Smooth muscle cell (in vitro differentiated cells): ENCODE data around the gene ZSWIM6. TPM values are rescaled to one million over a fixed set of nuclear protein-coding genes. Genes with fewer than 3 reads are reported as not detected.
A peak's percentile ranks its signal among the peaks of the same experiment; 100 is the strongest.

ENCODE experiments used
- DNase-seq: peaks from one replicate; lab custom pipeline; 2025; ENCODE audit not compliant: unreplicated experiment; lab: John Stamatoyannopoulos, UW
- H2AFZ ChIP-seq: fragments of 200-600 bp; sonication (generic); 2 replicates; pipeline ENCODE4 v1.6.0; 2016; ENCODE audit warnings: antibody characterized with exemption, low read depth, mild to moderate bottlenecking
- H3F3A ChIP-seq: fragments of 200-600 bp; sonication (generic); 2 replicates; pipeline ENCODE4 v1.6.0; 2017; ENCODE audit warnings: antibody characterized with exemption, low read depth
- H3K27ac ChIP-seq: fragments of 200-600 bp; sonication (generic); 2 replicates; pipeline ENCODE4 v1.5.1; 2016; ENCODE audit warnings: low read depth, mild to moderate bottlenecking
- H3K27me3 ChIP-seq: fragments of 200-600 bp; sonication (generic); 2 replicates; pipeline ENCODE4 v1.6.1; 2016; ENCODE audit warnings: low read depth, mild to moderate bottlenecking
- H3K36me3 ChIP-seq: fragments of 200-600 bp; sonication (generic); 2 replicates; pipeline ENCODE4 v1.5.1; 2016; ENCODE audit warnings: low read depth
- H3K4me1 ChIP-seq: fragments of 200-600 bp; sonication (generic); 2 replicates; pipeline ENCODE4 v1.5.1; 2016; ENCODE audit warnings: low read depth
- H3K4me2 ChIP-seq: fragments of 200-600 bp; sonication (generic); 2 replicates; pipeline ENCODE4 v1.6.0; 2016; ENCODE audit warnings: mild to moderate bottlenecking
- H3K4me3 ChIP-seq: fragments of 200-600 bp; sonication (generic); 2 replicates; pipeline ENCODE4 v1.5.1; 2016; ENCODE audit warnings: mild to moderate bottlenecking
- H3K79me2 ChIP-seq: fragments of 200-600 bp; sonication (generic); 2 replicates; pipeline ENCODE4 v1.6.0; 2016; ENCODE audit warnings: low read depth, mild to moderate bottlenecking
- H3K9ac ChIP-seq: fragments of 200-600 bp; sonication (generic); 2 replicates; pipeline ENCODE4 v1.6.0; 2016; ENCODE audit warnings: low read depth
- H3K9me3 ChIP-seq: fragments of 200-600 bp; sonication (generic); replicated peaks from 2 replicates; pipeline ENCODE4 v1.5.1; 2016; ENCODE audit warnings: low read depth
- H4K20me1 ChIP-seq: fragments of 200-600 bp; sonication (generic); 2 replicates; pipeline ENCODE4 v1.6.0; 2016; ENCODE audit warnings: low read depth
- CTCF ChIP-seq: fragments of 200-600 bp; sonication (generic); IDR thresholded peaks from 2 replicates; pipeline ENCODE4 v1.5.1; 2017; ENCODE audit warnings: borderline replicate concordance, mild to moderate bottlenecking, antibody characterized with exemption; ENCODE audit not compliant: insufficient read depth, poor library complexity, severe bottlenecking
- WGBS: methylation state at CpG from one replicate; pipeline ENCODE4 v1.1.7; 2016; ENCODE audit warnings: low lambda C conversion rate; 5-methylcytosine and 5-hydroxymethylcytosine counted together
- polyA plus RNA-seq: library from polyadenylated mRNA; unstranded; fragments of >200 nt; fragmentation: Nextera tagmentation; extraction: Ambion mirVana; gene quantifications from 2 replicates; pipeline ENCODE4 v1.2.1, GENCODE V29; 2016
- total RNA-seq: library from RNA; depleted of rRNA; stranded (reverse); fragments of >200 nt; gene quantifications from 2 replicates; pipeline ENCODE4 v1.2.3, GENCODE V29; 2014

ZSWIM6 gene
- total and polyA plus RNA-seq, 2 experiments from 2014 or later: 9.1 to 25.5 TPM

GRCh38 chr5:61289669-61290306 lies 42.3 kb upstream of the ZSWIM6 start:
- H3K9ac ChIP-seq: no peak overlapping the region
- H3K9me3 ChIP-seq: no peaks in the 10 kb centered on the region
- H3K36me3 ChIP-seq: no peaks in the 10 kb centered on the region
- no peak for TF ChIP-seq CTCF
- WGBS: 82% methylated on average over 7 of the region's 7 CpGs
- no peak overlapping the region for H3K4me2 ChIP-seq
- H3K27me3 ChIP-seq: no peaks in the 10 kb centered on the region
- H3F3A ChIP-seq: no peaks in the 10 kb centered on the region
- no peaks in the 10 kb centered on the region for H4K20me1 ChIP-seq
- no peak overlapping the region for H3K27ac ChIP-seq
- peaks cover 12% of the 10 kb centered on the region for H3K4me1 ChIP-seq
- H3K79me2 ChIP-seq: no peaks in the 10 kb centered on the region
- no peak for DNase-seq
- H2AFZ ChIP-seq: no peak overlapping the region
- no peak overlapping the region for H3K4me3 ChIP-seq

- no peak for DNase-seq
- H3K4me2 ChIP-seq: no peak overlapping the region
- H3K9me3 ChIP-seq: no peaks in the 10 kb centered on the region
- peak overlapping the region; percentile 63 for H2AFZ ChIP-seq
- WGBS: 67% methylated on average over 4 of the region's 4 CpGs
- no peak overlapping the region for H3K27ac ChIP-seq
- H3K4me3 ChIP-seq: no peak overlapping the region
- H3K9ac ChIP-seq: no peak overlapping the region
- no peaks in the 10 kb centered on the region for H3K36me3 ChIP-seq
- H3K79me2 ChIP-seq: no peaks in the 10 kb centered on the region
- H4K20me1 ChIP-seq: no peaks in the 10 kb centered on the region
- no peaks in the 10 kb centered on the region for H3F3A ChIP-seq
- H3K27me3 ChIP-seq: no peaks in the 10 kb centered on the region
- TF ChIP-seq CTCF: no peak
- peaks cover 12% of the 10 kb centered on the region for H3K4me1 ChIP-seq
Observed at GRCh38 chr5:61290791-61291210, 41.3 kb upstream of the ZSWIM6 start.

- peaks cover 12% of the 10 kb centered on the region for H3K4me1 ChIP-seq
- 89% methylated on average over 7 of the region's 7 CpGs for WGBS
- no peak overlapping the region for H3K9ac ChIP-seq
- no peak overlapping the region for H3K27ac ChIP-seq
- H2AFZ ChIP-seq: peak overlapping the region; percentile 36
- no peak for TF ChIP-seq CTCF
- no peak for DNase-seq
- no peaks in the 10 kb centered on the region for H3K27me3 ChIP-seq
- H3K4me3 ChIP-seq: no peak overlapping the region
- no peaks in the 10 kb centered on the region for H3K9me3 ChIP-seq
- H3F3A ChIP-seq: no peaks in the 10 kb centered on the region
- no peak overlapping the region for H3K4me2 ChIP-seq
- H4K20me1 ChIP-seq: no peaks in the 10 kb centered on the region
- H3K36me3 ChIP-seq: no peaks in the 10 kb centered on the region
- no peaks in the 10 kb centered on the region for H3K79me2 ChIP-seq
Observed at GRCh38 chr5:61292062-61292657, 39.9 kb upstream of the ZSWIM6 start.

- H3K4me2 ChIP-seq: no peak overlapping the region
- peaks cover 12% of the 10 kb centered on the region for H3K4me1 ChIP-seq
- no peaks in the 10 kb centered on the region for H4K20me1 ChIP-seq
- DNase-seq: no peak
- H3K36me3 ChIP-seq: no peaks in the 10 kb centered on the region
- no peak for TF ChIP-seq CTCF
- H3K27ac ChIP-seq: no peak overlapping the region
- H3K9me3 ChIP-seq: no peaks in the 10 kb centered on the region
- no peaks in the 10 kb centered on the region for H3K79me2 ChIP-seq
- 85% methylated on average over 4 of the region's 4 CpGs for WGBS
- no peaks in the 10 kb centered on the region for H3F3A ChIP-seq
- no peak overlapping the region for H3K4me3 ChIP-seq
- H3K27me3 ChIP-seq: no peaks in the 10 kb centered on the region
- H3K9ac ChIP-seq: no peak overlapping the region
- H2AFZ ChIP-seq: no peak overlapping the region
Observed at GRCh38 chr5:61293071-61293470, 39.0 kb upstream of the ZSWIM6 start.
